H9 (cell line): ENCODE measurements around the gene AHSG. TPM values are rescaled to one million over a fixed set of nuclear protein-coding genes. Genes with fewer than 3 reads are reported as not detected.

Source experiments
- DNase-seq: peaks from one replicate; pipeline ENCODE4 v3.0.0-alpha.2; 2017
- H2AFZ ChIP-seq: one replicate; pipeline ENCODE4 v1.6.1; 2013; ENCODE audit warnings: mild to moderate bottlenecking, low read length, control low read depth, moderate library complexity
- H2AK5ac ChIP-seq: 2 replicates; pipeline ENCODE4 v1.6.1; 2013; ENCODE audit warnings: low read length, control low read depth, mixed read lengths; ENCODE audit not compliant: insufficient read length
- H2BK120ac ChIP-seq: one replicate; pipeline ENCODE4 v1.6.1; 2013; ENCODE audit warnings: low read depth, mild to moderate bottlenecking, low read length, control low read depth, inconsistent platforms; ENCODE audit not compliant: poor library complexity, severe bottlenecking
- H2BK12ac ChIP-seq: 2 replicates; pipeline ENCODE4 v1.6.1; 2013; ENCODE audit warnings: low read length, control low read depth, mixed read lengths, low read depth; ENCODE audit not compliant: insufficient read length
- H2BK15ac ChIP-seq: 2 replicates; pipeline ENCODE4 v1.6.1; 2013; ENCODE audit warnings: low read depth, low read length, control low read depth
- H2BK20ac ChIP-seq: one replicate; pipeline ENCODE4 v1.6.1; 2013; ENCODE audit warnings: low read depth, mild to moderate bottlenecking, low read length, control low read depth, inconsistent platforms; ENCODE audit not compliant: poor library complexity, severe bottlenecking
- H2BK5ac ChIP-seq: 2 replicates; pipeline ENCODE4 v1.6.1; 2013; ENCODE audit warnings: low read length, control low read depth, mixed read lengths; ENCODE audit not compliant: insufficient read length
- H3K14ac ChIP-seq: 2 replicates; pipeline ENCODE4 v1.6.1; 2013; ENCODE audit warnings: low read length, control low read depth; ENCODE audit not compliant: insufficient read depth
- H3K18ac ChIP-seq: 2 replicates; pipeline ENCODE4 v1.6.1; 2013; ENCODE audit warnings: low read depth, mild to moderate bottlenecking, mixed read lengths, low read length, control low read depth; ENCODE audit not compliant: insufficient read length
- H3K23ac ChIP-seq: 2 replicates; pipeline ENCODE4 v1.6.1; 2013; ENCODE audit warnings: low read length, control low read depth, mixed read lengths, low read depth; ENCODE audit not compliant: insufficient read length
- H3K23me2 ChIP-seq: 2 replicates; pipeline ENCODE4 v1.6.1; 2013; ENCODE audit warnings: low read depth, mild to moderate bottlenecking, mixed read lengths, low read length, control low read depth; ENCODE audit not compliant: insufficient read length, poor library complexity, severe bottlenecking
- H3K27ac ChIP-seq: 2 replicates; pipeline ENCODE4 v1.5.1; 2013; ENCODE audit warnings: low read length, control low read depth, mixed read lengths, low read depth; ENCODE audit not compliant: insufficient read length
- H3K27me3 ChIP-seq: 2 replicates; pipeline ENCODE4 v1.6.1; 2013; ENCODE audit warnings: low read length, control low read depth, inconsistent platforms; ENCODE audit not compliant: insufficient read depth
- H3K4ac ChIP-seq: 2 replicates; pipeline ENCODE4 v1.6.1; 2013; ENCODE audit warnings: low read depth, mild to moderate bottlenecking, control low read depth, inconsistent platforms, low read length, moderate library complexity
- H3K4me1 ChIP-seq: 2 replicates; pipeline ENCODE4 v1.6.1; 2013; ENCODE audit warnings: low read length, control low read depth, inconsistent platforms; ENCODE audit not compliant: insufficient read depth
- H3K4me2 ChIP-seq: 2 replicates; pipeline ENCODE4 v1.6.1; 2013; ENCODE audit warnings: low read length, control low read depth, mixed read lengths; ENCODE audit not compliant: insufficient read length, insufficient read depth
- H3K56ac ChIP-seq: 2 replicates; pipeline ENCODE4 v1.6.1; 2013; ENCODE audit warnings: low read depth, mild to moderate bottlenecking, mixed read lengths, low read length, control low read depth; ENCODE audit not compliant: insufficient read length
- H3K79me1 ChIP-seq: 2 replicates; pipeline ENCODE4 v1.6.1; 2013; ENCODE audit warnings: low read depth, mild to moderate bottlenecking, moderate library complexity, low read length, control low read depth, inconsistent platforms; ENCODE audit not compliant: insufficient read depth, poor library complexity, severe bottlenecking
- H3K79me2 ChIP-seq: 2 replicates; pipeline ENCODE4 v1.6.1; 2013; ENCODE audit warnings: low read length, control low read depth, inconsistent platforms; ENCODE audit not compliant: insufficient read depth
- H3K9ac ChIP-seq: 2 replicates; pipeline ENCODE4 v1.6.1; 2013; ENCODE audit warnings: low read length, control low read depth, mixed read lengths; ENCODE audit not compliant: insufficient read length; ENCODE audit errors: extremely low read depth
- H3K9me3 ChIP-seq: one replicate; pipeline ENCODE4 v1.6.1; 2013; ENCODE audit warnings: low read depth, low read length, inconsistent platforms; ENCODE audit not compliant: control insufficient read depth
- H3T11ph ChIP-seq: one replicate; pipeline ENCODE4 v1.6.1; 2013; ENCODE audit warnings: mild to moderate bottlenecking, low read length, control low read depth, inconsistent platforms
- H4K20me1 ChIP-seq: one replicate; pipeline ENCODE4 v1.6.1; 2013; ENCODE audit not compliant: control insufficient read depth, insufficient read length, insufficient read depth
- H4K5ac ChIP-seq: 2 replicates; pipeline ENCODE4 v1.6.1; 2013; ENCODE audit warnings: low read depth, mild to moderate bottlenecking, mixed read lengths, low read length, control low read depth; ENCODE audit not compliant: insufficient read length
- H4K8ac ChIP-seq: replicated peaks from 2 replicates; pipeline ENCODE4 v1.6.1; 2013; ENCODE audit warnings: low read length, control low read depth, mixed read lengths, low read depth; ENCODE audit not compliant: insufficient read length
- H4K91ac ChIP-seq: 2 replicates; pipeline ENCODE4 v1.6.1; 2013; ENCODE audit warnings: low read depth, mild to moderate bottlenecking, moderate library complexity, mixed read lengths, low read length, control low read depth; ENCODE audit not compliant: insufficient read length
- H3K27ac Mint-ChIP-seq, 3 experiments: 2 replicates in 2 of 3; 3 replicates in 1 of 3; pipeline ENCODE4 v1.8.0; 2020 to 2021; ENCODE audit warnings: mixed read lengths in 3 of 3, mild to moderate bottlenecking in 1 of 3, moderate library complexity in 1 of 3
- H3K27me3 Mint-ChIP-seq: 2 replicates; pipeline ENCODE4 v1.8.0; 2021; ENCODE audit warnings: low read depth, mild to moderate bottlenecking, moderate library complexity, mixed read lengths
- H3K36me3 Mint-ChIP-seq, 3 experiments: 2 replicates in 2 of 3; 3 replicates in 1 of 3; pipeline ENCODE4 v1.8.0; 2020 to 2021; ENCODE audit warnings: low read depth in 3 of 3, mixed read lengths in 3 of 3; ENCODE audit not compliant: insufficient read depth in 1 of 3
- H3K4me1 Mint-ChIP-seq, 2 experiments: 2 replicates each; pipeline ENCODE4 v1.8.0; 2020; ENCODE audit warnings: mixed read lengths in 2 of 2
- H3K4me3 Mint-ChIP-seq, 2 experiments: 2 replicates in 1 of 2; 3 replicates in 1 of 2; pipeline ENCODE4 v1.8.0; 2020 to 2021; ENCODE audit warnings: mild to moderate bottlenecking in 2 of 2, mixed read lengths in 2 of 2, moderate library complexity in 1 of 2
- H3K9me3 Mint-ChIP-seq, 2 experiments: 2 replicates in 1 of 2; 3 replicates in 1 of 2; pipeline ENCODE4 v1.8.0; 2020; ENCODE audit warnings: mild to moderate bottlenecking in 2 of 2, mixed read lengths in 2 of 2, moderate library complexity in 1 of 2
- WGBS: extraction: QIAGEN DNeasy Blood & Tissue Kit; methylation state at CpG from one replicate; pipeline ENCODE4 v1.1.7; 2013; ENCODE audit warnings: missing lambda C conversion rate, low lambda C conversion rate, mixed read lengths; ENCODE audit not compliant: insufficient read length; ENCODE audit errors: extremely low coverage; 5-methylcytosine and 5-hydroxymethylcytosine counted together
- total RNA-seq: library from RNA; stranded (reverse); gene quantifications from 2 replicates; pipeline ENCODE4 v1.2.1, GENCODE V29; 2021
- TF ChIP-seq, protein P1 (sequence below): fragments of 200-600 bp; sonication (generic); conservative IDR thresholded peaks from 3 replicates; pipeline ENCODE4 v1.8.0; 2021; ENCODE audit warnings: antibody characterized with exemption, mild to moderate bottlenecking

Gene AHSG
- total RNA-seq, 1 experiment from 2014 or later, result not detected

DNA sequence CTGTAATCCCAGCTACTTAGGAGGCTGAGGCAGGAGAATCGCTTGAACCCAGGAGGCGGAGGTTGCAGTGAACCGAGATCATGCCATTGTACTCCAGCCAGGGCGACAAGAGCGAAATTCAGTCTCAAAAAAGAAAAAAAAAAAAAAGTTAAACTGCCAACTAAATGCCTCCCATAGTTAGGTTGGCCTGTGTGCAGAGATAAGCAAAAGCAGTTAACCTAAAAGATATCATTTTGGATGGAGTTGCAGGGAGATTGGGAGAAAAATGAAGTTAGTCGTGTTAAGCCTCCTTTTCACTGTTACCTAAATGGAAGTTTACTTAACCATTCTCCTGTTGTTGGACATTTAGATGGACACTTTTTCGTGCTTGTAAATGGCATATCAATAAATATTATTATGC lies 15.9 kb downstream of the AHSG start:
- Histone ChIP-seq H2BK5ac (no peak overlapping the region), H3K4me2 (no peak overlapping the region), H2BK15ac (no peak overlapping the region), H3T11ph (no peak overlapping the region), H2AFZ (no peak overlapping the region), H3K27me3 (no peaks in the 10 kb centered on the region), H4K5ac (no peak overlapping the region), H3K4me1 (no peaks in the 10 kb centered on the region; the same call in 1 of the 2 replicates), H3K79me1 (no peaks in the 10 kb centered on the region), H3K27ac (no peak overlapping the region), H2BK20ac (no peak overlapping the region), H3K4ac (no peak overlapping the region), H2BK12ac (no peak overlapping the region), H3K14ac (no peak overlapping the region), H4K8ac (no peak overlapping the region), H4K91ac (no peak overlapping the region), H2AK5ac (no peak overlapping the region), H3K79me2 (no peaks in the 10 kb centered on the region), H3K9me3 (no peaks in the 10 kb centered on the region), H4K20me1 (no peaks in the 10 kb centered on the region), H2BK120ac (no peak overlapping the region), H3K9ac (no peak overlapping the region), H3K18ac (no peak overlapping the region), H3K23ac (no peak overlapping the region), H3K56ac (no peak overlapping the region), H3K23me2 (no peaks in the 10 kb centered on the region)
- no peak overlapping the region for H3K4me3 Mint-ChIP-seq
- H3K9me3 Mint-ChIP-seq, result no peaks in the 10 kb centered on the region
- no CpG with 5 or more reads among the region's 7 CpGs for WGBS
- peaks cover 4% of the 10 kb centered on the region; the same call in 1 of the 2 replicates for H3K27me3 Mint-ChIP-seq
- TF ChIP-seq, protein P1, sequence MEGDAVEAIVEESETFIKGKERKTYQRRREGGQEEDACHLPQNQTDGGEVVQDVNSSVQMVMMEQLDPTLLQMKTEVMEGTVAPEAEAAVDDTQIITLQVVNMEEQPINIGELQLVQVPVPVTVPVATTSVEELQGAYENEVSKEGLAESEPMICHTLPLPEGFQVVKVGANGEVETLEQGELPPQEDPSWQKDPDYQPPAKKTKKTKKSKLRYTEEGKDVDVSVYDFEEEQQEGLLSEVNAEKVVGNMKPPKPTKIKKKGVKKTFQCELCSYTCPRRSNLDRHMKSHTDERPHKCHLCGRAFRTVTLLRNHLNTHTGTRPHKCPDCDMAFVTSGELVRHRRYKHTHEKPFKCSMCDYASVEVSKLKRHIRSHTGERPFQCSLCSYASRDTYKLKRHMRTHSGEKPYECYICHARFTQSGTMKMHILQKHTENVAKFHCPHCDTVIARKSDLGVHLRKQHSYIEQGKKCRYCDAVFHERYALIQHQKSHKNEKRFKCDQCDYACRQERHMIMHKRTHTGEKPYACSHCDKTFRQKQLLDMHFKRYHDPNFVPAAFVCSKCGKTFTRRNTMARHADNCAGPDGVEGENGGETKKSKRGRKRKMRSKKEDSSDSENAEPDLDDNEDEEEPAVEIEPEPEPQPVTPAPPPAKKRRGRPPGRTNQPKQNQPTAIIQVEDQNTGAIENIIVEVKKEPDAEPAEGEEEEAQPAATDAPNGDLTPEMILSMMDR, result no peak
- H3K4me1 Mint-ChIP-seq, result peaks cover 6 to 7% of the 10 kb centered on the region in 2 experiments; a peak in 2 of 4 replicates
- no peak for DNase-seq
- no peak overlapping the region for H3K27ac Mint-ChIP-seq
- no peaks in the 10 kb centered on the region for H3K36me3 Mint-ChIP-seq
